Right lobe of liver (tissue), 4 donors: ENCODE data around the gene KCNN2.

Experiments used
- POLR2A ChIP-seq: fragments of 450-650 bp; IDR thresholded peaks from one replicate; pipeline ENCODE4 v1.6.1; 2017; ENCODE audit warnings: antibody characterized with exemption, mild to moderate bottlenecking
- TF ChIP-seq, protein P1 (sequence below), 4 donors: fragments of 200-600 bp in 3 of 4; fragments of 450-650 bp in 1 of 4; IDR thresholded peaks; one replicate each; pipeline versions ENCODE4 v1.5.1 to v1.8.0; 2016 to 2022; ENCODE audit warnings: antibody characterized with exemption in 4 of 4, mild to moderate bottlenecking in 2 of 4
- donor health status: DM: no; HTN: no; CAD: no.
- donor health status: DM: no; HTN: no; CAD: no.
- donor health status: DM: no; HTN: yes; CAD: no.

DNA sequence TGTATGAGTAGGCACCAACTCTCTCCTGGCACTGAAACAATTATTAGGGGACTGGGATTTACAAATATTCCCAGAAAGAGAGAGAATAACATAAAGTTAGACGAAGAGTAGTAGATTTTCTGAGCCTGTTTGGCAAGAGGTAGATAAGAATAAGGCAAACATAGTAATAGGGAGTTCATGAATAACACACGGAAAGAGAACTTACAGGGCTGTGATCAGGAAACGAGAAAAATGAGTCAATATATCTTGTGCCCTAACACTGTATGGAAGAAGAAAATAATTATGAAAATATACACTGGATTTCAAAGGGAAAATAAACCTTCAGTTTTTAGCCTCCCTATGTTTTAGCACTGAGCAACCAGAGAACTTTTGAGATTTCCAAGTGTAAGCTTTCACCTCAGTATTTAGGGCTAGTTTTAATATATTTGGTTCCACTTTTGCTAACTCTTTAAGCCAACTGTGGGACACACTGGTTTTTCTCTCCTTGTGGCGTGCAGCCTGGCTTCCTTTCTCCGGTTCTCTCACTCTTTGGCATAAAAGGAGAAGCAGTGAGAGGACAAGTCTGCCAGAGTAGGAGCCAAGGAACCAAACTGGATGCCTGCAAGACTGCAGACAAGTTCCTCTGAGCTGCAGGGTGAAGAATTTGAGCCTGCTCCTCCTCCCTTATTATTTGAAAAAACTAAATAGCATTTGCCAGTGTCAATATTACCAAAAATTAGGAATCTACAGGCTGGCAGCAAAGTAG is 6.6 kb upstream of the KCNN2 start:
- TF ChIP-seq, protein P1, sequence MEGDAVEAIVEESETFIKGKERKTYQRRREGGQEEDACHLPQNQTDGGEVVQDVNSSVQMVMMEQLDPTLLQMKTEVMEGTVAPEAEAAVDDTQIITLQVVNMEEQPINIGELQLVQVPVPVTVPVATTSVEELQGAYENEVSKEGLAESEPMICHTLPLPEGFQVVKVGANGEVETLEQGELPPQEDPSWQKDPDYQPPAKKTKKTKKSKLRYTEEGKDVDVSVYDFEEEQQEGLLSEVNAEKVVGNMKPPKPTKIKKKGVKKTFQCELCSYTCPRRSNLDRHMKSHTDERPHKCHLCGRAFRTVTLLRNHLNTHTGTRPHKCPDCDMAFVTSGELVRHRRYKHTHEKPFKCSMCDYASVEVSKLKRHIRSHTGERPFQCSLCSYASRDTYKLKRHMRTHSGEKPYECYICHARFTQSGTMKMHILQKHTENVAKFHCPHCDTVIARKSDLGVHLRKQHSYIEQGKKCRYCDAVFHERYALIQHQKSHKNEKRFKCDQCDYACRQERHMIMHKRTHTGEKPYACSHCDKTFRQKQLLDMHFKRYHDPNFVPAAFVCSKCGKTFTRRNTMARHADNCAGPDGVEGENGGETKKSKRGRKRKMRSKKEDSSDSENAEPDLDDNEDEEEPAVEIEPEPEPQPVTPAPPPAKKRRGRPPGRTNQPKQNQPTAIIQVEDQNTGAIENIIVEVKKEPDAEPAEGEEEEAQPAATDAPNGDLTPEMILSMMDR (IDR thresholded peaks at IDR 0.05), result no peak
- TF ChIP-seq POLR2A, result no peak
